ENCODE results near the gene DLK2.

GRCh38 chr6:43469947-43470346 is 14.6 kb upstream of the DLK2 start:
- TF ChIP-seq CTCF (IDR thresholded peaks at IDR 0.05) (no peak), POLR2A (IDR thresholded peaks at IDR 0.05) (no peak), POLR2AphosphoS5 (IDR thresholded peaks at IDR 0.05) (no peak)
